ENCODE results near the gene ZNG1C.
"Not testable (repeated sequence)": the region's sequence is repeated elsewhere in the genome, so short reads cannot be mapped to it uniquely, and the experiment has no call there.

ZNG1C gene

GRCh38 chr9:68241683-68242082 is at the start of gene ZNG1C:
Gene ZNG1C (plus strand): TSS chr9:68241983. CDS start chr9:68242032, 49 bp downstream.
- not testable (repeated sequence) for DNase-seq (ENCODE audit: low spot score)

- DNase-seq (ENCODE audit: low spot score), result not testable (repeated sequence)
These were observed 654 bp downstream of the ZNG1C start for GRCh38 chr9:68242437-68242836.

- DNase-seq (ENCODE audit: low spot score), result not testable (repeated sequence)
These were observed 39.3 kb downstream of the ZNG1C start for GRCh38 chr9:68281041-68281440.

- not testable (repeated sequence) for DNase-seq (ENCODE audit: low spot score)
These were observed 60.8 kb downstream of the ZNG1C start, which contains the start of gene FOXD4L3 for GRCh38 chr9:68302567-68302966. Gene FOXD4L3 (plus strand): TSS chr9:68302867. CDS start chr9:68302952, 85 bp downstream.

GRCh38 chr9:68303771-68304170 is 62.0 kb downstream of the ZNG1C start:
- not testable (repeated sequence) for DNase-seq (ENCODE audit: low spot score)

GRCh38 chr9:68304212-68304611 is 62.4 kb downstream of the ZNG1C start:
- DNase-seq (ENCODE audit: low spot score), result not testable (repeated sequence)

- not testable (repeated sequence) for DNase-seq (ENCODE audit: low spot score)
These were observed 63.0 kb downstream of the ZNG1C start for GRCh38 chr9:68304777-68305176.

- DNase-seq (ENCODE audit: low spot score), result not testable (repeated sequence)
These were observed 64.0 kb downstream of the ZNG1C start for GRCh38 chr9:68305680-68306285.

- DNase-seq (ENCODE audit: low spot score), result not testable (repeated sequence)
These were observed 64.7 kb downstream of the ZNG1C start for GRCh38 chr9:68306391-68306964.

GRCh38 chr9:68307127-68307526 is 65.3 kb downstream of the ZNG1C start:
- not testable (repeated sequence) for DNase-seq (ENCODE audit: low spot score)

- not testable (repeated sequence) for DNase-seq (ENCODE audit: low spot score)
These were observed 65.9 kb downstream of the ZNG1C start for GRCh38 chr9:68307654-68308053.

GRCh38 chr9:68311208-68311607 is 69.4 kb downstream of the ZNG1C start:
- DNase-seq (ENCODE audit: low spot score), result not testable (repeated sequence)

GRCh38 chr9:68318209-68318608 is 76.4 kb downstream of the ZNG1C start:
- DNase-seq (ENCODE audit: low spot score), result not testable (repeated sequence)

GRCh38 chr9:68323749-68324148 is 82.0 kb downstream of the ZNG1C start:
- DNase-seq (ENCODE audit: low spot score), result not testable (repeated sequence)

GRCh38 chr9:68324518-68324917 is 82.7 kb downstream of the ZNG1C start:
- not testable (repeated sequence) for DNase-seq (ENCODE audit: low spot score)

- DNase-seq (ENCODE audit: low spot score), result not testable (repeated sequence)
These were observed 87.3 kb downstream of the ZNG1C start for GRCh38 chr9:68329106-68329505.

GRCh38 chr9:68330531-68331173 is 88.9 kb downstream of the ZNG1C start:
- DNase-seq (ENCODE audit: low spot score), result not testable (repeated sequence)

GRCh38 chr9:68332122-68332521 is 90.3 kb downstream of the ZNG1C start:
- not testable (repeated sequence) for DNase-seq (ENCODE audit: low spot score)

GRCh38 chr9:68335935-68336334 is 94.2 kb downstream of the ZNG1C start:
- not testable (repeated sequence) for DNase-seq (ENCODE audit: low spot score)

GRCh38 chr9:68336639-68337339 is 95.0 kb downstream of the ZNG1C start:
- not testable (repeated sequence) for DNase-seq (ENCODE audit: low spot score)

GRCh38 chr9:68338000-68338399 is 96.2 kb downstream of the ZNG1C start:
- not testable (repeated sequence) for DNase-seq (ENCODE audit: low spot score)

Data from AG08395 (cell line).